ENCODE measurements around the gene ZNF385B.

- TF ChIP-seq REST (IDR thresholded peaks at IDR 0.05; ENCODE audit: low read depth) (no peak), TEAD4 (IDR thresholded peaks at IDR 0.05) (no peak), YY1 (IDR thresholded peaks at IDR 0.05; ENCODE audit: low read depth) (no peak), EP300 (IDR thresholded peaks at IDR 0.05; ENCODE audit: borderline replicate concordance) (no peak), EGR1 (IDR thresholded peaks at IDR 0.05) (no peak), MAX (IDR thresholded peaks at IDR 0.05) (no peak), NFIC (IDR thresholded peaks at IDR 0.05) (no peak), TAF1 (IDR thresholded peaks at IDR 0.05; ENCODE audit: low read depth) (no peak), CREB1 (IDR thresholded peaks at IDR 0.05; ENCODE audit: low read depth) (no peak), TCF12 (IDR thresholded peaks at IDR 0.05; ENCODE audit: low read depth) (no peak), USF1 (IDR thresholded peaks at IDR 0.05) (no peak), RAD21 (IDR thresholded peaks at IDR 0.05; ENCODE audit: low read depth) (no peak), FOXM1 (IDR thresholded peaks at IDR 0.05; ENCODE audit: borderline replicate concordance, low read depth) (no peak)
Measured at GRCh38 chr2:179578171-179578916, 283.1 kb downstream of the ZNF385B start.

Data from Ishikawa (cell line).